Endothelial cell of umbilical vein (primary cell): Measurements from ENCODE around the gene PHLPP1.

Experiments used
- EZH2 ChIP-seq: IDR thresholded peaks from 2 replicates; pipeline ENCODE4 v1.6.1; 2012; ENCODE audit warnings: borderline replicate concordance, low read depth, mild to moderate bottlenecking, moderate library complexity, low read length, inconsistent platforms; ENCODE audit not compliant: severe bottlenecking
- POLR2AphosphoS5 ChIP-seq: IDR thresholded peaks from 2 replicates; pipeline ENCODE4 v1.6.1; 2012; ENCODE audit warnings: low read depth, mild to moderate bottlenecking, control low read depth, low read length, moderate library complexity; ENCODE audit not compliant: insufficient read depth
- TF ChIP-seq, protein P1 (sequence below), 2 donors: IDR thresholded peaks; 1 replicate in 1 of 2; 2 replicates in 1 of 2; pipeline ENCODE4 v1.5.1; 2011; ENCODE audit warnings: low read length in 2 of 2, mild to moderate bottlenecking in 2 of 2, moderate library complexity in 2 of 2, control low read depth in 1 of 2, inconsistent platforms in 1 of 2, low read depth in 1 of 2; ENCODE audit not compliant: insufficient read depth in 1 of 2; ENCODE audit errors: extremely low read depth in 1 of 2
- TF ChIP-seq, protein P2 (sequence below): IDR thresholded peaks from 2 replicates; pipeline ENCODE4 v1.6.1; 2011; ENCODE audit not compliant: insufficient read depth, insufficient read length

DNA sequence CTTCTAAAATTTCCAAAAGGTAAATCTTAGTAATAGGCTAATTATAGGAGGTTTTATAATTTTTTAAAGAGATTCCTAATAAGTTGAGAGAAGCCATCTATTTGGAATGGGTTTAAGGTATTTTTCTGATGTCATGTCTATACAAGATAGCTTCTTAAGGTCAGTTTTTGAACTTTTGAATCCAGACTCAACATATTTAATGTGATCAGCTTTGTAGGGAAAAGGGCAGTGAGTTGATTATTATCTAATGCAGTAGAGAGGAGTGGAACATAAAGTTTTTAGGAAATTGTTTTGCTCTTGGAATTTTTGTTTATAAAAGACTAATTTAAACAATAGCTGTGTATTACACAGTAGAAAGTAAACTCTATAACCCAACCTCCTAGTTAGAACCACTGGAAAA is 96.3 kb downstream of the PHLPP1 start:
- TF ChIP-seq, protein P1, sequence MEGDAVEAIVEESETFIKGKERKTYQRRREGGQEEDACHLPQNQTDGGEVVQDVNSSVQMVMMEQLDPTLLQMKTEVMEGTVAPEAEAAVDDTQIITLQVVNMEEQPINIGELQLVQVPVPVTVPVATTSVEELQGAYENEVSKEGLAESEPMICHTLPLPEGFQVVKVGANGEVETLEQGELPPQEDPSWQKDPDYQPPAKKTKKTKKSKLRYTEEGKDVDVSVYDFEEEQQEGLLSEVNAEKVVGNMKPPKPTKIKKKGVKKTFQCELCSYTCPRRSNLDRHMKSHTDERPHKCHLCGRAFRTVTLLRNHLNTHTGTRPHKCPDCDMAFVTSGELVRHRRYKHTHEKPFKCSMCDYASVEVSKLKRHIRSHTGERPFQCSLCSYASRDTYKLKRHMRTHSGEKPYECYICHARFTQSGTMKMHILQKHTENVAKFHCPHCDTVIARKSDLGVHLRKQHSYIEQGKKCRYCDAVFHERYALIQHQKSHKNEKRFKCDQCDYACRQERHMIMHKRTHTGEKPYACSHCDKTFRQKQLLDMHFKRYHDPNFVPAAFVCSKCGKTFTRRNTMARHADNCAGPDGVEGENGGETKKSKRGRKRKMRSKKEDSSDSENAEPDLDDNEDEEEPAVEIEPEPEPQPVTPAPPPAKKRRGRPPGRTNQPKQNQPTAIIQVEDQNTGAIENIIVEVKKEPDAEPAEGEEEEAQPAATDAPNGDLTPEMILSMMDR (IDR thresholded peaks at IDR 0.05; ENCODE audit: extremely low read depth in 1 of 2, insufficient read depth in 1 of 2, low read depth in 1 of 2, low read length in 2 of 2), result no peak
- TF ChIP-seq, protein P2, sequence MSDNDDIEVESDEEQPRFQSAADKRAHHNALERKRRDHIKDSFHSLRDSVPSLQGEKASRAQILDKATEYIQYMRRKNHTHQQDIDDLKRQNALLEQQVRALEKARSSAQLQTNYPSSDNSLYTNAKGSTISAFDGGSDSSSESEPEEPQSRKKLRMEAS, result no peak
- TF ChIP-seq POLR2AphosphoS5, result no peak
- no peak for TF ChIP-seq EZH2
